Activated naive CD4-positive, alpha-beta T cell treated with anti-CD3 and anti-CD28 coated beads, Interleukin-2, amount 50 U/mL, for 16 hours (primary cell): ENCODE data around the gene CAPN10.

ENCODE experiments used
- DNase-seq: peaks from one replicate; pipeline ENCODE4 v3.0.0-alpha.2; 2020

CAPN10 gene

GRCh38 chr2:240590681-240591111 is 4.2 kb downstream of the CAPN10 start:
- DNase-seq, result peak; percentile 7

- DNase-seq, result no peak
These were observed 4.7 kb downstream of the CAPN10 start for GRCh38 chr2:240591226-240591625.

GRCh38 chr2:240591784-240592183 is 5.2 kb downstream of the CAPN10 start:
- DNase-seq, result no peak

- DNase-seq, result peak; percentile 3
These were observed 6.6 kb downstream of the CAPN10 start for GRCh38 chr2:240593026-240593702.

- peak; percentile 8 for DNase-seq
These were observed 7.3 kb downstream of the CAPN10 start for GRCh38 chr2:240593703-240594451.

GRCh38 chr2:240594511-240595380 is 8.2 kb downstream of the CAPN10 start:
- DNase-seq, result peak; percentile 8

GRCh38 chr2:240595381-240596079 is 9.0 kb downstream of the CAPN10 start:
- peak; percentile 12 for DNase-seq

GRCh38 chr2:240596080-240596460 is 9.5 kb downstream of the CAPN10 start:
- DNase-seq, result peak; percentile 7

GRCh38 chr2:240596491-240596931 is 10.0 kb downstream of the CAPN10 start:
- peak; percentile 9 for DNase-seq

- peak; percentile 2 for DNase-seq
These were observed 10.5 kb downstream of the CAPN10 start for GRCh38 chr2:240597054-240597418.

GRCh38 chr2:240597419-240598181 is 11.1 kb downstream of the CAPN10 start:
- peak; percentile 8 for DNase-seq

- peak; percentile 9 for DNase-seq
These were observed 11.9 kb downstream of the CAPN10 start for GRCh38 chr2:240598311-240598911.

- DNase-seq, result peak; percentile 7
These were observed 12.6 kb downstream of the CAPN10 start for GRCh38 chr2:240599141-240599583.

- peak; percentile 4 for DNase-seq
These were observed 14.0 kb downstream of the CAPN10 start for GRCh38 chr2:240600451-240600961.

GRCh38 chr2:240601061-240601830 is 14.7 kb downstream of the CAPN10 start:
- DNase-seq, result no peak

- DNase-seq, result peak; percentile 7
These were observed 15.3 kb downstream of the CAPN10 start for GRCh38 chr2:240601831-240602160.

GRCh38 chr2:240602266-240603050 is 15.9 kb downstream of the CAPN10 start:
- peak; percentile 7 for DNase-seq

- peak; percentile 6 for DNase-seq
These were observed 16.7 kb downstream of the CAPN10 start for GRCh38 chr2:240603081-240603835.

GRCh38 chr2:240603846-240604245 is 17.3 kb downstream of the CAPN10 start:
- DNase-seq, result peak; percentile 9
